Measurements from ENCODE around the gene POLR3C.
"Not testable (repeated sequence)": the region's sequence is repeated elsewhere in the genome, so short reads cannot be mapped to it uniquely, and the experiment has no call there.

The POLR3C gene

GRCh38 chr1:145822779-145823331, 1.1 kb upstream of the POLR3C start:
- not testable (repeated sequence) for DNase-seq

DNA sequence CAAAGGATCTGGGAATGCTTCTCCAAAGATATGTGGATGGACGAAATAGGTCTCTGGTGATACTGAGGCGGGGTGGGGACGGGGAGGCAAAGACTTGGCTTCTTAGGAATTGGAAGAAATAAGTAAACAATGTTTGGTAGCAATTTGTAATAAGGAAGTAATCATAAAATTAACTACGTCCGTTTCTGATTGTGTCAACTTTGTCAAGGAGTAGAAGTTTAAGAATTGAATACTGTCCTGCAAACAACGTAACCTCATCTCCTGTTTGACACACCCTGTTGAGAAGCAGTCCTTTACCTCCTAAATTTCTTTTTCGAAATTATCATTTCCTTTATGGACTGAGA, 471 bp downstream of the POLR3C start:
- DNase-seq, result no peak

- no peak for DNase-seq
Observed at GRCh38 chr1:145826030-145826429, 2.0 kb downstream of the POLR3C start.

GRCh38 chr1:145827966-145828365, 4.0 kb downstream of the POLR3C start:
- DNase-seq, result no peak

- no peak for DNase-seq
Observed at GRCh38 chr1:145828367-145829026, 4.5 kb downstream of the POLR3C start.

DNA sequence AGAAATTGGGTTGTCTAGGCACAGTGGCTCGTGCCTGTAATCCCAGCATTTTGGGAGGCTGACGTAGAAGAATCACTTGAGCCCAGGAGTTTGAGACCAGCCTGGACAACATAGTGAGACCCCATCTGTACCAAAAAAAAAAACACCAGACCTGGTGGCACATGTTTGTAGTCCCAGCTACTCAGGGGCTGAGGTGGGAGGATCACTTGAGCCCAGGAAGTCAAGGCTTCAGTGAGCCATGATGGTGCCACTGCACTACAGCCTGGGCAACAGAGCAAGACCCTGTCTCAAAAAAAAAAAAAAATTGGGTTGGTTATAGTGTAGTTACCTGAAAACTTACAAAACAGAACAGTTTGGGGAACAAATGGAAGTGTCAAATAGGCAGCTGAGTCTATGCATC, 6.8 kb downstream of the POLR3C start:
- DNase-seq, result not testable (repeated sequence)

DNA sequence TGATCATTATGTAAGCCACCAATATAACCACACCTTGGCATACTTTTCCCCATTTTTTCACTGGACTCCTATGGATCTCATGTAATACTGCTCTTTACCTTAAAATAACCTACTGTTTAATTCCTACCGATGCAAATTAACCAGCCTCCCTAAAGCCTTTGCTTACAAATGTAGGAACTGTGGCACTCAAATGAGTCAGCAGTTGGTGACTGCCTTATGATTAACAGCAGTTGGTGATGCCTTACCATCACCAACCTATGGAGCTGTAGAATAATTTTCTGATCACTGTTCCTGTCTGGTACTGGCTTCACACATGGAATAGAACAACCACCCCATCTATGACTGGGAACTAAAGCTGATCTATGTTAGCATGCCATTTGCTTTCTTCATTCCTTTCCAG, 13.7 kb downstream of the POLR3C start:
- no peak for DNase-seq

GRCh38 chr1:145843031-145843430, 19.0 kb downstream of the POLR3C start:
- DNase-seq, result no peak

- DNase-seq, result no peak
Observed at GRCh38 chr1:145845144-145845513, 21.1 kb downstream of the POLR3C start.

DNA sequence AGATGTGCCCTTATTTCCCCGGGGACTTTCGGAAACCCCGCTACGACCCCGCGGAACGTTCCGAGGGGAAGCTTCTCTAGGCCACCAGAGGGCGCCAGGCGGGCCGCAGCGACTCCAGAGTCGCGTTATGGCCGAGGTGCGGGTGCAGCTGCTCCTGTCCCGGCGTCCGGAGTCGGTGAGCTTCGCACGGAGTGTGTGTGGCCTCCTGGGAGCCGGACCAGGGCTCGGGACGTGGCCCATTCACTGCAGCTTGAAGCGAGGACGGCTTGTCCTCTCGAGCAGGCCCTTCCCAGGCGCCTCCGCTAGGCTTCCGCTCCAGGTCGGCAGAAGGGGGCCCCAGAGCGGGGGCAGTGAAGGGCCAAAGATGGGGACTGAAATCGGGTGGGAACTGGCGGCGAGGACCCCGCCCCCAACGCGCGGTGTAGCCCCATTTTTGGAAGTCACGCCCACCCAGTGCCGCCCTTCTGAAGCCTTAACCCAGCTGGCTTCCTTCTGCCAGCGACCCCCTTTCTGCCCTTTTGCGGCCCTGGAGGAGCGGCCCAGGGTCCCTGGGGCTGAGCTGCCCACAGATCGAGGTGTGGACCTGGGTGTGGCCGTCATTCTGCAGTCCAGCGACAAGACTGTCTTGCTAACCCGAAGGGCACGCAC, 21.6 kb downstream of the POLR3C start, which contains the start of gene NUDT17:
NUDT17 (plus strand) TSS at position 117 of the 648 bp plus-strand sequence; CDS start at position 128, 11 bp downstream.
- peak; percentile 89 for DNase-seq

DNA sequence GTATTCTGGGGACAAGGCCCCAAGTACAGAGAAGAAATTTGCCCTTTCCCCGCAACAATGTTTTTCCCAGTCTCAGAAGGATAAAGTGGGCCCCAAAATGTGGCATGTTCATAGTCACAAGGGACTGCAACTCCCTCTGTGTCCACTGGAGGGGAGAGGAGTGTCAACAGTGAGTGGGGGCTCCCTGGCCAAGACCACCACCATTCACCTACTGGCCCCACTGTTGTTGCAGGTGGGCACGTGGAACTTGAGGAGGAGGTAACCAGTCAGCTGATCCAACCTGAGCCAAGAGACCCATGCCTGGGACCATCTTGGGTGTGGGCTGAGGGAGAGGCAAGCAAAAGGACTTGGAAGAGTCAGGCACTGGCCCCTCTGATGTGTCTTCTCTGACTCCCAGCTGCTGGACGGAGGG, 22.2 kb downstream of the POLR3C start:
- DNase-seq, result peak; percentile 54

DNA sequence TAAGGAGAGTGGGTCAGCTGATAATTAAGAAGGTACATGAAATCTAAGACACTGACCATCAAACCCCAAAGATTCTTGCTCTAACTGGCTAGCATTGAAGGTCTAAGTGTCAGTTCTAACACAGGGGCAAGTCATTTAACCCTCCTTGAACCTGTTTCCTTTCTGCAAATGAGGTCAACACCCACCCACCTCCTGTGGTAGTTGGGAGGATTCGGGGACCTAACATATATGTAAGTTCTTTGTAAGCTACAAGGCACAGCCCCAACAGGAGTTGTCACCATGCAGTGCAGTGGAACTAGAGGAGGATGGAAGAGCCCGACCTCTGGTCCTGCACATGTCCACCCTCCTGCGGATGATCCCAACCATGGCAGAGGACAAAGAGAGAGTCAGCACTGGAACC, 23.8 kb downstream of the POLR3C start:
- no peak for DNase-seq

DNA sequence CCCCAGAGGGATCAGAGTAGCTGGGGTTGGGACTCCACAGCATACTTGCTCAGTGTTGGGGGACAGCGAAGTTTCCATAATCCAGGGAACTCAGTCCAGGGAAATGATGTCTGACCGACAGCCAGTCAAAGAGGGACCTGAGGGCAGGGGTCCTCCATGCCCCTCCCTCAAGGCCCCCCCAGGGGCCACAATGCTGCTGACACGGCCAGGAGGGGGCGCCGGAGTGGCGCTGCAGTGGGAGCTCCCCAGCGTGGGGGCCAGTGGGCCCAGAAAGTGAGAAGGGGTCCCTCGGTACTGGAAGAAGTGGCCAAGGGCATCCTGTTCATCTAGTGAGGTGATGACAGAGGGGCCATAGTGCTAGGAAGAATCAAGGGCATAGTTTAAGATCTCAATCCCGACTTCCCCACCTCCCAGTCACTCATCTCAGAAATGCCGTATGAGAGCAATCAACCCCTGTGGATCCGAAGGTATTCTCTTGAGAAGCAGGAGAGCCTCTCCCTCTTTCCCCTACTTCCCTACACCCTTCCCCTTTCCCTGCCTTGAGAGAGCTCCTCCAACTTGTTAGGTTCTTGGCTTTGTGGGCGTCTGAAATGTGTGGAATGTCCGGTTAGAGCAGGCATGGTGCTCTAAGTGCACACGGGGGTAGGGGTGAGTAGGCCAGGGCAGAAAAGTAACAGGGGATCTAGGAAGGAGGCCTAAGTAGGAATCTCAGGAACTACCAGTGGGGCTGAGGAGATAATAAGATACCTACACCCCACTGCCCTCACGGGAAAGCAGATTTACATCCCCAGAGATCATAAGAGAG, 25.6 kb downstream of the POLR3C start:
- DNase-seq, result no peak

DNA sequence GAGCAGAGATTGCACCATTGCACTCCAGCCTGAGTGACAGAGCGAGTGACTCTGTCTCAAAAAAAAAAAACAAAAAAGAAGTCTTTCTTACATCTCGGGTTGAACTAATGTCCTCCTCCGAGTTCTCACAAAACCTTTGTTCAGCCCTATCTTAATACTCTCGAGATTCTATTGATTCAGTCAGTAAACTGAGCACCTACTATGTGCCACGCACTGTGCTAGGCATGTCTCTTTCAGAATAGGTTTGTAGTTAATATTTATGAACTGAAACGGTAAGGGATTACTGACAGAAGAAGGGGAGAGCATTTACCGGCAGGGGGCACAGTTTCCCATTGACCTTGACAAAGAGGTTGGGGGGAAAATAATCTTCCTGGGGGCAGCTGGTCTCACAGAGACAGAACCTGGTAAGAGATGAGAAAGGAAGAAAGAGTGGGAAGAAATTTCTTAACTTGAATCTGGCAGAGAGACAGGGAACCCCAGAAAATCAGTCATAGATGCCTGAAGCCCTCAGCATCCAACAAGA, 31.5 kb downstream of the POLR3C start:
- no peak for DNase-seq

DNA sequence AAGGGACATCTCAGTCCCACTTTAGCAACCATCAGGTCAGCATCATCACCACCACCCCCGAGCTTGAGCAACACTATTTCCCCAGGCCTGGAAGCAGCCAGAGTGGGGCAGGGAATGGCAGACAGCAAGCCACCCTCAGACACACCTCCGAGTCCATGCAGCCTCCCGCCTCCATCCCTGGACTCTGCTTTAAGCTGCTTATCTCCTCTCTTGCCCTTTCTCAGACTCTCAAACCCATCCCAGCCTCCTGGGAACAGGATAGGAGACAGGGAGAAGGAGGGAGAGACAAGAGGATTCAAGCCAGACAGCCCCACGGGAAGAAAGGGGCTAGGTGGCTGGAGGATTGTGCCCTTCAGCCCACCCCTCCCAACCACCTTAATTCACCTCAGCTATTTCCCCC, 33.2 kb downstream of the POLR3C start:
- no peak for DNase-seq

GRCh38 chr1:145858238-145858900, 34.4 kb downstream of the POLR3C start:
- no peak for DNase-seq

DNA sequence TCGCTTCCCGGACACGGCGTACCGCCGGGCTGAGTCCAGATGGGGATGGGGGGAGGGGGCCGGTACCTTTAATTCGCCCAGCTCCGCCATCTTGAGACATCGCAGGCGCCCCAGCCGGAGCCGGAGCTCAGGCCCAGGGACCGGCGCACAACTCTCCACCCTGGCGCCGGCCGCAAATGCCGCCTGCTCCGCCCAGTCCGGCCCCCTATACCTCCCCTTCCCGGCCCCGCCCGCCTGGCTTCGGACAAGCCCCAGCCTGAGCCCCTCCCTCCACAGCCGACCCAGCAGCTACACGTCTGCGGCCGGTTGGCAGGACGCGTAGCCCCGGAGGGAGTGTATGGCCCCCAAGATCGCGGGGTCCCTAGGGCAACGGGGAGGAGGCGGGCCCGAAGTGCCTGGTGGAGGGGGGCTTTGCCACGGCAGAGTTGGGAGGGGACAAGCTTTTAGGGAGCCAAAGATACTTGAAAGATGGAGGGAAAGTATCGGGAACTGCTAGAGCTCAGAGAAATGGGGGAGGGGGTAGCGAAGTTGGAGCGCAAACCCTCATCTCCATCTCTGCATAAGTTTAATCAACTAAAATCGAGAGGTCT, 35.0 kb downstream of the POLR3C start, which contains the start of gene PIAS3:
PIAS3 (minus strand) TSS at position 181 of the 590 bp plus-strand sequence; CDS start at position 90, 91 bp downstream.
- DNase-seq, result peak; percentile 98

GRCh38 chr1:145859491-145860023, 35.6 kb downstream of the POLR3C start:
- DNase-seq, result peak; percentile 96

- peak; percentile 92 for DNase-seq
Observed at GRCh38 chr1:145863282-145864018, 39.5 kb downstream of the POLR3C start.

DNA sequence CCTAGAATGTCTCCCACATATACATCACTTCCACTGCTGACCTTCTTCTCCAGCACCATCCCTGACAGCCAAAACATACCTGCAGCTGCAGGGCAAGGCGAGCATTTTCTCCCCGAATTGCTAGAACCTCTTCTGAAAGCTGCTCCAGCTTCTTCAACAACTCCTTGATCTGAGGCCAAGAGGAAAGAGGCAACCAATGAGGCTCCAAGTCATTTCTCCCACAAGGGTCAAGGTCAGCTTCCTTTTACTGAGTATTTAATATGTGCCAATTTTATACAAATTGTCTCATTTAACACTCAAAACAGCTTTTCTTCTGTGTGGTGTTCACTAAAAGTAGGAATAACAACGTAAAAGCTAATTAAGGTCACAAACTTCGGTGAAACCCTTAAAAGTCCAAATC, 44.2 kb downstream of the POLR3C start:
- no peak for DNase-seq
